ENCODE measurements around the gene SLC38A8.

- TF ChIP-seq, protein P1, sequence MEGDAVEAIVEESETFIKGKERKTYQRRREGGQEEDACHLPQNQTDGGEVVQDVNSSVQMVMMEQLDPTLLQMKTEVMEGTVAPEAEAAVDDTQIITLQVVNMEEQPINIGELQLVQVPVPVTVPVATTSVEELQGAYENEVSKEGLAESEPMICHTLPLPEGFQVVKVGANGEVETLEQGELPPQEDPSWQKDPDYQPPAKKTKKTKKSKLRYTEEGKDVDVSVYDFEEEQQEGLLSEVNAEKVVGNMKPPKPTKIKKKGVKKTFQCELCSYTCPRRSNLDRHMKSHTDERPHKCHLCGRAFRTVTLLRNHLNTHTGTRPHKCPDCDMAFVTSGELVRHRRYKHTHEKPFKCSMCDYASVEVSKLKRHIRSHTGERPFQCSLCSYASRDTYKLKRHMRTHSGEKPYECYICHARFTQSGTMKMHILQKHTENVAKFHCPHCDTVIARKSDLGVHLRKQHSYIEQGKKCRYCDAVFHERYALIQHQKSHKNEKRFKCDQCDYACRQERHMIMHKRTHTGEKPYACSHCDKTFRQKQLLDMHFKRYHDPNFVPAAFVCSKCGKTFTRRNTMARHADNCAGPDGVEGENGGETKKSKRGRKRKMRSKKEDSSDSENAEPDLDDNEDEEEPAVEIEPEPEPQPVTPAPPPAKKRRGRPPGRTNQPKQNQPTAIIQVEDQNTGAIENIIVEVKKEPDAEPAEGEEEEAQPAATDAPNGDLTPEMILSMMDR (conservative IDR thresholded peaks at IDR 0.05; ENCODE audit: low read length), result no peak
- no peak for TF ChIP-seq EZH2phosphoT487 (IDR thresholded peaks at IDR 0.05; ENCODE audit: borderline replicate concordance, low read depth, low read length)
Observed at GRCh38 chr16:84039696-84040095, 2.9 kb downstream of the SLC38A8 start.

Measured in OCI-LY7 (cell line).